ENCODE results near the gene GMFB.

The GMFB gene

DNA sequence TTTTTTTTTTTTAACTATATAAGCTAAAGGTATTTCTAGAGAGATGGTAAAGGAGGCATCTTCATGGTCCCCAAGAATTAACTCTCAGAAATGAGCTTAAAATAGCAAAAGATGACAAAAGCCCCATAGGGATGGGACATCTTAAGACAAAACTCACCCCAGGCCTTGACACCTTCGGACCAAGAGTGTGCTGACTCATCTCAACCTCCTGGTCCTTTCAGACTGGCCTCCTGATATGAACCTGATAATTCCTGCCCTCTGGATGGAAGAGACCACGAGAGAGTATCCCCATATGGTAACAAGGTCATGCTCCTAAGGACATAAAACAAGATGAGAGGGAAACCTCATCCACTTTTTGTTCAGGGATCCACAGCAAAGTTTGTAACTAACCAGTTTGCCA lies 8.4 kb upstream of the GMFB start:
- ATAC-seq: no peak
- TF ChIP-seq BACH2 (CRISPR knock-in tag; IDR thresholded peaks at IDR 0.05; ENCODE audit: borderline replicate concordance): no peak
- TF ChIP-seq ISL1 (CRISPR knock-in tag; IDR thresholded peaks at IDR 0.05): no peak
- TF ChIP-seq, protein P1, sequence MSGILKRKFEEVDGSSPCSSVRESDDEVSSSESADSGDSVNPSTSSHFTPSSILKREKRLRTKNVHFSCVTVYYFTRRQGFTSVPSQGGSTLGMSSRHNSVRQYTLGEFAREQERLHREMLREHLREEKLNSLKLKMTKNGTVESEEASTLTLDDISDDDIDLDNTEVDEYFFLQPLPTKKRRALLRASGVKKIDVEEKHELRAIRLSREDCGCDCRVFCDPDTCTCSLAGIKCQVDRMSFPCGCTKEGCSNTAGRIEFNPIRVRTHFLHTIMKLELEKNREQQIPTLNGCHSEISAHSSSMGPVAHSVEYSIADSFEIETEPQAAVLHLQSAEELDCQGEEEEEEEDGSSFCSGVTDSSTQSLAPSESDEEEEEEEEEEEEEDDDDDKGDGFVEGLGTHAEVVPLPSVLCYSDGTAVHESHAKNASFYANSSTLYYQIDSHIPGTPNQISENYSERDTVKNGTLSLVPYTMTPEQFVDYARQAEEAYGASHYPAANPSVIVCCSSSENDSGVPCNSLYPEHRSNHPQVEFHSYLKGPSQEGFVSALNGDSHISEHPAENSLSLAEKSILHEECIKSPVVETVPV (CRISPR knock-in tag; IDR thresholded peaks at IDR 0.05): no peak
- TF ChIP-seq PPARA (CRISPR knock-in tag; IDR thresholded peaks at IDR 0.05; ENCODE audit: borderline replicate concordance): no peak
- TF ChIP-seq ZNF70 (CRISPR knock-in tag; IDR thresholded peaks at IDR 0.05): no peak
- TF ChIP-seq, protein P2, sequence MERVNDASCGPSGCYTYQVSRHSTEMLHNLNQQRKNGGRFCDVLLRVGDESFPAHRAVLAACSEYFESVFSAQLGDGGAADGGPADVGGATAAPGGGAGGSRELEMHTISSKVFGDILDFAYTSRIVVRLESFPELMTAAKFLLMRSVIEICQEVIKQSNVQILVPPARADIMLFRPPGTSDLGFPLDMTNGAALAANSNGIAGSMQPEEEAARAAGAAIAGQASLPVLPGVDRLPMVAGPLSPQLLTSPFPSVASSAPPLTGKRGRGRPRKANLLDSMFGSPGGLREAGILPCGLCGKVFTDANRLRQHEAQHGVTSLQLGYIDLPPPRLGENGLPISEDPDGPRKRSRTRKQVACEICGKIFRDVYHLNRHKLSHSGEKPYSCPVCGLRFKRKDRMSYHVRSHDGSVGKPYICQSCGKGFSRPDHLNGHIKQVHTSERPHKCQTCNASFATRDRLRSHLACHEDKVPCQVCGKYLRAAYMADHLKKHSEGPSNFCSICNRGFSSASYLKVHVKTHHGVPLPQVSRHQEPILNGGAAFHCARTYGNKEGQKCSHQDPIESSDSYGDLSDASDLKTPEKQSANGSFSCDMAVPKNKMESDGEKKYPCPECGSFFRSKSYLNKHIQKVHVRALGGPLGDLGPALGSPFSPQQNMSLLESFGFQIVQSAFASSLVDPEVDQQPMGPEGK (CRISPR knock-in tag; IDR thresholded peaks at IDR 0.05; ENCODE audit: borderline replicate concordance): no peak
- no peak for TF ChIP-seq ZNF8 (CRISPR knock-in tag; IDR thresholded peaks at IDR 0.05)
- TF ChIP-seq SNAI2 (CRISPR knock-in tag; IDR thresholded peaks at IDR 0.05): no peak
- TF ChIP-seq ZNF565 (CRISPR knock-in tag; conservative IDR thresholded peaks at IDR 0.05; ENCODE audit: low read depth): no peak
- no peak for TF ChIP-seq ZC3H10 (CRISPR knock-in tag; IDR thresholded peaks at IDR 0.05)
- no peak for TF ChIP-seq CSDC2 (CRISPR knock-in tag; IDR thresholded peaks at IDR 0.05)

DNA sequence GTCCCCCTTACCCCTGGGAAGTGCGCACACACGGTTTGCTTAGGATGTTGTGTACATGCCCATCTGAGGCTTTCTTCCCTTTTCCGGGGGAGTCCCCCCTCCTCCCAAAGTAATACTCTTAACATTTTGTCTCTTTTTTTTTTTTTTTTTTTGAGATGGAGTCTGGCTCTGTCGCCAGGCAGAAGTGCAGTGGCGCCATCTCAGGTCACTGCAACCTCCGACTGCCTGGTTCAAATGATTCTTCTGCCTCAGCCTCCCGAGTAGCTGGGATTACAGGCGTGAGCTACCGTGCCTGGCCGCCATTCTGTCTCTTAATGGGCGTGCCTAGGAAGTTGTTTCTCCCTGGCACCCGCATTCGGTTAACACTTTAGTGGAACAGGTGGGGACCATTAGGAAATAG lies 4.5 kb upstream of the GMFB start:
- ATAC-seq: no peak
- TF ChIP-seq ZNF565 (CRISPR knock-in tag; conservative IDR thresholded peaks at IDR 0.05; ENCODE audit: low read depth) (no peak), PPARA (CRISPR knock-in tag; IDR thresholded peaks at IDR 0.05; ENCODE audit: borderline replicate concordance) (no peak), ARNTL (CRISPR knock-in tag; IDR thresholded peaks at IDR 0.05; ENCODE audit: borderline replicate concordance, low read depth) (no peak)

DNA sequence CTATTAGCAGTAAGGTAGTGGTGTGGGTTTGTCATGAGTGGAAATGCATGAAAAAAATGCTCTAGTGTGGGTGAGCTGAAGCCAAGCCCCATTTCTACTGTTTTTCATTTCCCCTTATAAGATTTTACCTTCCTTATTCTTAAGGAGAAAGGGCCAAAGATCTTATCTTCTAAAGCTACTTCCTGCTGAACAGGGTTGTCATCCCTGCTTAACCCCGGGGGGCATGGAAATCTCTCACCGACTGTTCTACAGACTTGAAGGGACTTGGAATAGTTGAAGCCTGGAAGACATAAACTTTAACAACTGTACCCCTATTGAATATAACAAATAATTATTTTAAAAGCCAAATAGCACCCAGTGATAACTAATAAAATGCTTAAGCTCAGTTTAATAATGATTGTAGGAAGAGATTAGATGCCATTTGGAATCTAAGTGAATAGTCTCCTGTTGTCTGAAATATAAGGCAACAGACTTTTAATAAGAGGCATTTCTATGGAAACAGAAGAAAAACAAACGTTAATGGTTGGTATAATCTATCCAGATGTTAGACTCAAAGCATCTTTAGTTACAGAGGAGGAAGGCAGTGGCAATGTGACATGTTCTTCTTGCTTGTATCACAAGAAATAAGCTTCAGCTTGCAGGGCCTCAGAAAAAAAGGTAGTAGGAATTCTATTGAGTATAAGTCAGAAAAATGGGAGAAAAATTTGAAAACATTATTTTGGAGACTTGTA lies 1.8 kb upstream of the GMFB start:
- no peak for ATAC-seq
- TF ChIP-seq ZFP3 (CRISPR knock-in tag; IDR thresholded peaks at IDR 0.05) (no peak), ZFP30 (CRISPR knock-in tag; IDR thresholded peaks at IDR 0.05) (no peak), BACH2 (CRISPR knock-in tag; IDR thresholded peaks at IDR 0.05; ENCODE audit: borderline replicate concordance) (no peak), CSDC2 (CRISPR knock-in tag; IDR thresholded peaks at IDR 0.05) (no peak), ISL1 (CRISPR knock-in tag; IDR thresholded peaks at IDR 0.05) (no peak), ZNF70 (CRISPR knock-in tag; IDR thresholded peaks at IDR 0.05) (no peak), ZC3H10 (CRISPR knock-in tag; IDR thresholded peaks at IDR 0.05) (no peak)
- TF ChIP-seq, protein P3, sequence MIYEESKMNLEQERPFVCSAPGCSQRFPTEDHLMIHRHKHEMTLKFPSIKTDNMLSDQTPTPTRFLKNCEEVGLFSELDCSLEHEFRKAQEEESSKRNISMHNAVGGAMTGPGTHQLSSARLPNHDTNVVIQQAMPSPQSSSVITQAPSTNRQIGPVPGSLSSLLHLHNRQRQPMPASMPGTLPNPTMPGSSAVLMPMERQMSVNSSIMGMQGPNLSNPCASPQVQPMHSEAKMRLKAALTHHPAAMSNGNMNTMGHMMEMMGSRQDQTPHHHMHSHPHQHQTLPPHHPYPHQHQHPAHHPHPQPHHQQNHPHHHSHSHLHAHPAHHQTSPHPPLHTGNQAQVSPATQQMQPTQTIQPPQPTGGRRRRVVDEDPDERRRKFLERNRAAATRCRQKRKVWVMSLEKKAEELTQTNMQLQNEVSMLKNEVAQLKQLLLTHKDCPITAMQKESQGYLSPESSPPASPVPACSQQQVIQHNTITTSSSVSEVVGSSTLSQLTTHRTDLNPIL (CRISPR knock-in tag; IDR thresholded peaks at IDR 0.05; ENCODE audit: low read depth): no peak

DNA sequence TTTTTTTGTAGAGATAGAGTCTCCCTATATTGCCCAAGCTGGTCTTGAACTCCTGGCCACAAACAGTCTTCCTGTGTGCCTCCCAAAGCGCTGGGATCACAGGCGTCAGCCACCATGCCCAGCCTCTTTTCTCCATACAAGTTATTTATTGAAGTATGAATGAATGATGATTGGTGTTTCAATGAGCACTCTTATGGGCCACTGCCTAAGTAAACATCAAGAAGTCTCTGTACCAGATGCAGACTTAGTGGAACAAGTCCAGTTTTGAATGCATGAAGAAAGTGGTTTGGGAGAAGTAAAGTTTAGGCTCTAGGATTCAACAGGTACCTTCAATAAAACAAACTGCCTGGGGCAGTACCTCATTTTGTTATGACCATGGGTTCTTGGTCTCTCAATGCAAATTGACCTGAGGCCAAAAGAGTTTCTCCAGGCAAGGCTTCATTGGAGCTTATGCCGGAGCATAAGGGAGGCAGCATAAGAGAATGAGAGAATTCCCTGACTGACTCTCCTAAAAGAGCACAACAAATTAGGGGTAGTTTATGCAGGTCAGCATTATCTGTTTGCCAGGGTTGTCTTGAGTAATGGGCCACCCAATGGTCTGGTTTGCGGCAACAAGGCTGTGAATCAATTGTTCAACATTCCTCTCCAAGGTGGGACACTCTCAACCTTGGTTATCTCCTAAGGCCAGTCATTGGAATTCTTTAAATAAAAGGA lies 1.1 kb upstream of the GMFB start:
- TF ChIP-seq TOX (CRISPR knock-in tag; IDR thresholded peaks at IDR 0.05; ENCODE audit: borderline replicate concordance) (no peak), ZC3H10 (CRISPR knock-in tag; IDR thresholded peaks at IDR 0.05) (no peak), ZFP3 (CRISPR knock-in tag; IDR thresholded peaks at IDR 0.05) (no peak), PPARA (CRISPR knock-in tag; IDR thresholded peaks at IDR 0.05; ENCODE audit: borderline replicate concordance) (no peak), ARNTL (CRISPR knock-in tag; IDR thresholded peaks at IDR 0.05; ENCODE audit: borderline replicate concordance, low read depth) (no peak), ESRRG (CRISPR knock-in tag; IDR thresholded peaks at IDR 0.05) (no peak), ISL1 (CRISPR knock-in tag; IDR thresholded peaks at IDR 0.05) (no peak), SNAI2 (CRISPR knock-in tag; IDR thresholded peaks at IDR 0.05) (no peak), BACH2 (CRISPR knock-in tag; IDR thresholded peaks at IDR 0.05; ENCODE audit: borderline replicate concordance) (no peak), ZNF70 (CRISPR knock-in tag; IDR thresholded peaks at IDR 0.05) (no peak), ZNF565 (CRISPR knock-in tag; conservative IDR thresholded peaks at IDR 0.05; ENCODE audit: low read depth) (no peak), GLIS3 (CRISPR knock-in tag; IDR thresholded peaks at IDR 0.05) (no peak)
- TF ChIP-seq, protein P4, sequence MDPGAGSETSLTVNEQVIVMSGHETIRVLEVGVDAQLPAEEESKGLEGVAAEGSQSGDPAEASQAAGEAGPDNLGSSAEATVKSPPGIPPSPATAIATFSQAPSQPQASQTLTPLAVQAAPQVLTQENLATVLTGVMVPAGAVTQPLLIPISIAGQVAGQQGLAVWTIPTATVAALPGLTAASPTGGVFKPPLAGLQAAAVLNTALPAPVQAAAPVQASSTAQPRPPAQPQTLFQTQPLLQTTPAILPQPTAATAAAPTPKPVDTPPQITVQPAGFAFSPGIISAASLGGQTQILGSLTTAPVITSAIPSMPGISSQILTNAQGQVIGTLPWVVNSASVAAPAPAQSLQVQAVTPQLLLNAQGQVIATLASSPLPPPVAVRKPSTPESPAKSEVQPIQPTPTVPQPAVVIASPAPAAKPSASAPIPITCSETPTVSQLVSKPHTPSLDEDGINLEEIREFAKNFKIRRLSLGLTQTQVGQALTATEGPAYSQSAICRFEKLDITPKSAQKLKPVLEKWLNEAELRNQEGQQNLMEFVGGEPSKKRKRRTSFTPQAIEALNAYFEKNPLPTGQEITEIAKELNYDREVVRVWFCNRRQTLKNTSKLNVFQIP (CRISPR knock-in tag; IDR thresholded peaks at IDR 0.05; ENCODE audit: borderline replicate concordance, low read depth): no peak
- TF ChIP-seq, protein P2 (CRISPR knock-in tag; IDR thresholded peaks at IDR 0.05; ENCODE audit: borderline replicate concordance): no peak
- TF ChIP-seq, protein P3 (CRISPR knock-in tag; IDR thresholded peaks at IDR 0.05; ENCODE audit: low read depth): no peak
- TF ChIP-seq, protein P1 (CRISPR knock-in tag; IDR thresholded peaks at IDR 0.05): no peak
- ATAC-seq: no peak

Data from SK-N-SH treated with all-trans-retinoic acid at 6 μM for 48 hours (cell line).